ENCODE data around the gene FCMR.

The FCMR gene

GRCh38 chr1:206923009-206923960 lies 1.5 kb upstream of the FCMR start:
- no peak for DNase-seq

GRCh38 chr1:206922524-206922923 lies 783 bp upstream of the FCMR start:
- no peak for DNase-seq

- DNase-seq, result no peak
These were observed 3.7 kb downstream of the FCMR start for GRCh38 chr1:206918076-206918475.

GRCh38 chr1:206916000-206916709 lies 5.6 kb downstream of the FCMR start:
- no peak for DNase-seq

- no peak for DNase-seq
These were observed 6.6 kb downstream of the FCMR start for GRCh38 chr1:206915030-206915735.

- DNase-seq, result no peak
These were observed 7.8 kb downstream of the FCMR start for GRCh38 chr1:206913766-206914537.

GRCh38 chr1:206912445-206913095 lies 9.2 kb downstream of the FCMR start:
- DNase-seq, result peak; percentile 68

- DNase-seq, result peak; percentile 64
These were observed 10.6 kb downstream of the FCMR start for GRCh38 chr1:206911064-206911663.

GRCh38 chr1:206909883-206910318 lies 11.8 kb downstream of the FCMR start:
- DNase-seq, result peak; percentile 1

GRCh38 chr1:206909161-206909882 lies 12.4 kb downstream of the FCMR start:
- no peak for DNase-seq

- no peak for DNase-seq
These were observed 13.7 kb downstream of the FCMR start for GRCh38 chr1:206908038-206908437.

- no peak for DNase-seq
These were observed 14.3 kb downstream of the FCMR start for GRCh38 chr1:206907304-206907991.

- peak; percentile 95 for DNase-seq
These were observed 16.2 kb downstream of the FCMR start for GRCh38 chr1:206905295-206906164.

- no peak for DNase-seq
These were observed 17.2 kb downstream of the FCMR start for GRCh38 chr1:206904423-206905142.

- no peak for DNase-seq
These were observed 18.1 kb downstream of the FCMR start for GRCh38 chr1:206903687-206904086.

GRCh38 chr1:206902702-206903101 lies 19.0 kb downstream of the FCMR start:
- DNase-seq, result no peak

- no peak for DNase-seq
These were observed 19.8 kb downstream of the FCMR start for GRCh38 chr1:206901944-206902343.

GRCh38 chr1:206900149-206900548 lies 21.6 kb downstream of the FCMR start:
- DNase-seq, result no peak
